ENCODE data around the gene SULT6B1. TPM values are rescaled to one million over a fixed set of nuclear protein-coding genes. Genes with fewer than 3 reads are reported as not detected.
A peak's percentile ranks its signal among the peaks of the same experiment; 100 is the strongest.

The SULT6B1 gene
- total RNA-seq, 1 experiment from 2014 or later = not detected

DNA sequence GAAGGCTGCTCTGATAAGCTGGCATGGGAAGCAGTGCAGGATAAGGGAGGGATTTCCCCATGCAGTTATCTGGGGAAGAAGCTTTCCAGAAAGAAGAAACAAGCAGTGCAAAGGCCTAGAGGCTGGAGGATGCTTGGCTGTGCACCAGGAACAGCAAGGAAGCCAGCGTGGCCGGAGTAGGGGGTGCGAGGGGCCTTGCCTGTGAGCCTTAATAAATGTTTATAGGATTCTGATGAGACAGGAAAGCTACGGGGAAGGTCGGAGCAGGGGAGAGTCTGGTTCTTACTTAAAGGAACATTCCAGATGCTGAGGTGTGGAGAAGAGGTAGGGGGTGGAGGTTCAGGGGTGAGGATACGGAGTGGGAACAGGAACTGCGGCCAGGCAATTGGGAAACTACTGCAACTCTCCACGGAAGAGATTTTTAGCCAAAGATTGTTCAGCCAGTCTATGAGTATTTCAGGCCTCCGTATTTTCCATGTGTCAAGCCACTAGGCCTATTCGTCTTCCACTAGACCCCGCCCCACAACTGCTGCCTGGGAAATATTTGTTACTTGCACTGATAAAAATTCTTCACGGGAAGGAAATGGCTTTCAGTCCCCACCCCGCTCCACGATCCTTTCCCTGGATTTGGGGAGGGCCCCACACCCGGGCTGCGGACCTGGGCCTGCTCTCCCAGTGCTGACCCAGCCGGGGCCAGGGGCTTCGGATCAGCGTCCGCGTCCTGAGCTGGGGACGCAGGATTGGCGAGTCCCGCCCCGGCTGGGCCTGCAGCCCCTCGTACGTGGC, 32.2 kb downstream of the SULT6B1 start:
- ChIA-PET CTCF (interaction anchor here (0.7 kb wide), 1 partner anchor 16 kb away, joined by 3 read pairs; no protein-coding TSS in a partner anchor), POLR2A (interaction anchor here (0.9 to 1.9 kb wide), 3 partner anchors 8 to 72 kb away, joined by 3 to 5 read pairs (median 3); partner anchors contain the start of genes GPATCH11 and HEATR5B)
- no TSS peak for BruUV-seq (replicated peaks)

DNA sequence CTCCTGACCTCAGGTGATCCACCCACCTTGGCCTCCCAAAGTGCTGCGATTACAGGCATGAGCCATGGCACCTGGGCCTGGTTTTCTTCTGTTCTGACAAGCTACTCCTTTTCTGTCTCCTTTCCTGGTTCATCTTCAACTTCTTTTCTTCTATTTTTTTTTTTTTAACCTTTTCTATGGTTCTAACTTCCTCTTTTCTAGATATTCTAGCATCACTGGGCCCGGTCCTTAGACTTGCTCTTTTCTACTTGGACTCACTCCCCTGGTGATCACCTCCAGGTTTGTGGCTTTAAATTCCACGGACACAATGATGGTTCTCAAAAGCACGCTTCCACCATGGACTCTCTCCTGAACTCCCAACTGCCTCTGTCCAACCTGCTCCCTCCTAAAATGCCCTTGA, 33.7 kb downstream of the SULT6B1 start:
- Histone ChIP-seq H3K4me3 (ENCODE audit: low read depth, low read length) (no peak overlapping the region), H3K9me3 (no peaks in the 10 kb centered on the region), H3K27me3 (replicated peaks; ENCODE audit: control insufficient read depth, insufficient read depth, low read length) (no peaks in the 10 kb centered on the region), H3K36me3 (ENCODE audit: control insufficient read depth, insufficient read depth, low read length) (no peaks in the 10 kb centered on the region; the same call in 1 of the 2 replicates), H3K4me1 (peaks cover 12% of the 10 kb centered on the region)
- Mint-ChIP-seq H3K4me3 (ENCODE audit: unreplicated experiment) (no peak overlapping the region), H3K9me3 (ENCODE audit: unreplicated experiment) (no peaks in the 10 kb centered on the region), H3K4me1 (ENCODE audit: low read depth, unreplicated experiment) (peaks cover 37% of the 10 kb centered on the region), H3K27me3 (ENCODE audit: insufficient read depth, unreplicated experiment) (no peaks in the 10 kb centered on the region), H3K36me3 (ENCODE audit: insufficient read depth, unreplicated experiment) (peaks cover 31% of the 10 kb centered on the region), H3K27ac (ENCODE audit: unreplicated experiment) (peak overlapping the region; percentile 46)
- ChIA-PET POLR2A (interaction anchor here (0.6 kb wide), 1 partner anchor 179 kb away, joined by 3 read pairs; no protein-coding TSS in a partner anchor), CTCF (no interaction called here)
- BruUV-seq (replicated peaks) = no TSS peak
- TF ChIP-seq, protein P1, sequence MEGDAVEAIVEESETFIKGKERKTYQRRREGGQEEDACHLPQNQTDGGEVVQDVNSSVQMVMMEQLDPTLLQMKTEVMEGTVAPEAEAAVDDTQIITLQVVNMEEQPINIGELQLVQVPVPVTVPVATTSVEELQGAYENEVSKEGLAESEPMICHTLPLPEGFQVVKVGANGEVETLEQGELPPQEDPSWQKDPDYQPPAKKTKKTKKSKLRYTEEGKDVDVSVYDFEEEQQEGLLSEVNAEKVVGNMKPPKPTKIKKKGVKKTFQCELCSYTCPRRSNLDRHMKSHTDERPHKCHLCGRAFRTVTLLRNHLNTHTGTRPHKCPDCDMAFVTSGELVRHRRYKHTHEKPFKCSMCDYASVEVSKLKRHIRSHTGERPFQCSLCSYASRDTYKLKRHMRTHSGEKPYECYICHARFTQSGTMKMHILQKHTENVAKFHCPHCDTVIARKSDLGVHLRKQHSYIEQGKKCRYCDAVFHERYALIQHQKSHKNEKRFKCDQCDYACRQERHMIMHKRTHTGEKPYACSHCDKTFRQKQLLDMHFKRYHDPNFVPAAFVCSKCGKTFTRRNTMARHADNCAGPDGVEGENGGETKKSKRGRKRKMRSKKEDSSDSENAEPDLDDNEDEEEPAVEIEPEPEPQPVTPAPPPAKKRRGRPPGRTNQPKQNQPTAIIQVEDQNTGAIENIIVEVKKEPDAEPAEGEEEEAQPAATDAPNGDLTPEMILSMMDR (IDR thresholded peaks at IDR 0.05; ENCODE audit: insufficient read depth in 1 of 2, low read depth in 1 of 2, low read length in 1 of 2, severe bottlenecking in 1 of 2, unreplicated experiment in 1 of 2) = no peak
- intact Hi-C loops (cut with micrococcal nuclease; ENCODE audit: unreplicated experiment) = loop anchor here (5.0 kb wide), 1 partner anchor 43 kb away; the partner anchor contains the start of gene CEBPZOS
- DNase-seq = no peak

More for the DNA sequence above, 32.2 kb downstream of the SULT6B1 start:
- Histone ChIP-seq H3K27me3 (replicated peaks; ENCODE audit: control insufficient read depth, insufficient read depth, low read length) (no peaks in the 10 kb centered on the region), H3K36me3 (ENCODE audit: control insufficient read depth, insufficient read depth, low read length) (no peaks in the 10 kb centered on the region; the same call in 1 of the 2 replicates), H3K4me3 (ENCODE audit: low read depth, low read length) (peak overlapping the region; percentile 85), H3K9me3 (no peaks in the 10 kb centered on the region), H3K4me1 (peaks cover 12% of the 10 kb centered on the region)
- Mint-ChIP-seq H3K27ac (ENCODE audit: unreplicated experiment) (peak overlapping the region; percentile 95), H3K9me3 (ENCODE audit: unreplicated experiment) (no peaks in the 10 kb centered on the region), H3K4me3 (ENCODE audit: unreplicated experiment) (peak overlapping the region; percentile 96), H3K36me3 (ENCODE audit: insufficient read depth, unreplicated experiment) (peaks cover 31% of the 10 kb centered on the region), H3K4me1 (ENCODE audit: low read depth, unreplicated experiment) (peaks cover 37% of the 10 kb centered on the region), H3K27me3 (ENCODE audit: insufficient read depth, unreplicated experiment) (no peaks in the 10 kb centered on the region)
- intact Hi-C loops (cut with micrococcal nuclease; ENCODE audit: unreplicated experiment) = loop anchor here (1.0 to 5.0 kb wide), 3 partner anchors 12 to 41 kb away; partner anchors contain the start of gene CEBPZOS
- peak; percentile 76 to 77 for DNase-seq
- TF ChIP-seq, protein P1 (IDR thresholded peaks at IDR 0.05; ENCODE audit: insufficient read depth in 1 of 2, low read depth in 1 of 2, low read length in 1 of 2, severe bottlenecking in 1 of 2, unreplicated experiment in 1 of 2) = no peak

DNA sequence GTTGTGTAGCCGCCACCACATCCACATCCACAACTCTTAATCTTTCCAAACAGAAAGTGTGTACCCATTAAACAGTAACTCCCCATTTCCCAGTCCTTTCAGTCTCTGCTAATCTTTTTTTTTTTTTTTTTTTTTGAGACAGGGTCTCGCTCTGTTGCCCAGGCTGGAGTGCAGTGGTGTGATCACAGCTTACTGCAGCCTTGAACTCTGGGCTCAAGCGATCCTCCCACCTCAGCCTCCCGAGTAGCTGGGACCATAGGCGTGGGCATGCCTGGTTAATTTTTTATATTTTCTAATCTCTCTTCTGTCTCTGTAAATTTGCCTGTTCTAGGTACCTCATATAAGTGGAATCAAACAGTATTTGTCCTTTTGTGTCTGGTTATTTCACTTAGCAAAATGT, 35.2 kb downstream of the SULT6B1 start:
- H3K4me1 ChIP-seq = peaks cover 20% of the 10 kb centered on the region
- H3K4me3 ChIP-seq (ENCODE audit: low read depth, low read length) = no peak overlapping the region
- no peak overlapping the region for H3K27ac Mint-ChIP-seq (ENCODE audit: unreplicated experiment)
- H3K27me3 Mint-ChIP-seq (ENCODE audit: insufficient read depth, unreplicated experiment) = no peaks in the 10 kb centered on the region
- ChIA-PET POLR2A (no interaction called here), CTCF (no interaction called here)
- H3K4me3 Mint-ChIP-seq (ENCODE audit: unreplicated experiment) = no peak overlapping the region
- no peaks in the 10 kb centered on the region for H3K9me3 ChIP-seq
- H3K27me3 ChIP-seq (replicated peaks; ENCODE audit: control insufficient read depth, insufficient read depth, low read length) = no peaks in the 10 kb centered on the region
- H3K36me3 ChIP-seq (ENCODE audit: control insufficient read depth, insufficient read depth, low read length) = no peaks in the 10 kb centered on the region; the same call in 1 of the 2 replicates
- H3K4me1 Mint-ChIP-seq (ENCODE audit: low read depth, unreplicated experiment) = peaks cover 46% of the 10 kb centered on the region
- TF ChIP-seq, protein P1 (IDR thresholded peaks at IDR 0.05; ENCODE audit: insufficient read depth in 1 of 2, low read depth in 1 of 2, low read length in 1 of 2, severe bottlenecking in 1 of 2, unreplicated experiment in 1 of 2) = no peak
- DNase-seq = no peak
- H3K9me3 Mint-ChIP-seq (ENCODE audit: unreplicated experiment) = no peaks in the 10 kb centered on the region
- no TSS peak for BruUV-seq (replicated peaks)
- intact Hi-C loops (cut with micrococcal nuclease; ENCODE audit: unreplicated experiment) = no loop called here
- H3K36me3 Mint-ChIP-seq (ENCODE audit: insufficient read depth, unreplicated experiment) = peaks cover 40% of the 10 kb centered on the region

Data from Caco-2 (cell line).